HCT116 (cell line): ENCODE data around the gene LMBRD1.

Experiments
- CEBPB ChIP-seq: IDR thresholded peaks from 2 replicates; pipeline ENCODE4 v1.6.1; 2012; ENCODE audit warnings: low read depth
- CTCF ChIP-seq, 3 experiments: fragments of 200-600 bp in 1 of 3; sonication (generic) in 1 of 3; IDR thresholded peaks in 2 of 3; conservative IDR thresholded peaks in 1 of 3; 2 replicates each; pipeline ENCODE4 v1.5.1; 2012 to 2017; ENCODE audit warnings: low read depth in 2 of 3, low read length in 2 of 3, antibody characterized with exemption in 1 of 3, borderline replicate concordance in 1 of 3, control low read depth in 1 of 3, mild to moderate bottlenecking in 1 of 3, mixed read lengths in 1 of 3, mixed run types in 1 of 3, moderate library complexity in 1 of 3; ENCODE audit not compliant: insufficient read depth in 1 of 3
- ELF1 ChIP-seq: IDR thresholded peaks from 2 replicates; pipeline ENCODE4 v1.6.1; 2012; ENCODE audit warnings: low read depth, borderline replicate concordance
- EZH2phosphoT487 ChIP-seq: fragments of 200-600 bp; IDR thresholded peaks from 2 replicates; pipeline ENCODE4 v1.6.1; 2018; ENCODE audit warnings: antibody characterized with exemption, borderline replicate concordance
- POLR2A ChIP-seq: IDR thresholded peaks from 2 replicates; pipeline ENCODE4 v1.7.0; 2011; ENCODE audit warnings: borderline replicate concordance; ENCODE audit not compliant: insufficient read depth, insufficient read length; ENCODE audit errors: extremely low read depth
- POLR2AphosphoS5 ChIP-seq: IDR thresholded peaks from 2 replicates; pipeline ENCODE4 v1.6.1; 2011; ENCODE audit warnings: mild to moderate bottlenecking, low read depth, low read length, moderate library complexity
- RAD21 ChIP-seq: IDR thresholded peaks from 2 replicates; pipeline ENCODE4 v1.6.1; 2012; ENCODE audit warnings: low read depth, mild to moderate bottlenecking
- REST ChIP-seq: IDR thresholded peaks from 2 replicates; pipeline ENCODE4 v1.6.1; 2012; ENCODE audit warnings: low read depth
- SRF ChIP-seq: IDR thresholded peaks from 2 replicates; pipeline ENCODE4 v1.6.1; 2012; ENCODE audit warnings: low read depth
- TCF7L2 ChIP-seq: IDR thresholded peaks from 2 replicates; pipeline ENCODE4 v1.7.0; 2011; ENCODE audit warnings: borderline replicate concordance, inconsistent platforms; ENCODE audit not compliant: insufficient read depth, insufficient read length; ENCODE audit errors: extremely low read depth
- TF ChIP-seq, protein P1 (sequence below): IDR thresholded peaks from 2 replicates; pipeline ENCODE4 v1.6.1; 2012

DNA sequence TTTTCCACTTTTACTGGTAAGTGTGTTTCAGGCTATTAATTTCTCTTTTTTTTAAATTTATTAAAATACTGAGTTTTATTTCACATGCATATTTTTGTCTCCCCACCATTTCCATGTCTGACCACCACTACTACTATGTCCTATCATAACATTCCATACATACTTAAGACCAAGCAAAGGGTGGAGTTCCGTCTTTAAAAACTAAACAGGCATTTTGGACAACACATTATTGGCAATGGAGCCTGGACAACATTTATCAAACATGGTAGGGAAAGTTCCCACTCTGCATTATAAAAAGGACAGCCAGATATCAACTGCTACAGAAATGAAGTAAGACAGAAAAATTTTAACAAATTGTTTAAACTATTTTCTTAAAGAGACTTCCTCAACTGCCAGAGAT, 91.9 kb downstream of the LMBRD1 start:
- TF ChIP-seq REST (no peak), CTCF (IDR thresholded peaks at IDR 0.05 in 2 of 3, conservative IDR thresholded peaks at IDR 0.05 in 1 of 3; ENCODE audit: borderline replicate concordance in 1 of 3, insufficient read depth in 1 of 3, low read depth in 2 of 3, low read length in 2 of 3) (no peak), POLR2A (no peak), POLR2AphosphoS5 (no peak), EZH2phosphoT487 (no peak), SRF (no peak), CEBPB (no peak), ELF1 (no peak), RAD21 (no peak), TCF7L2 (no peak)
- TF ChIP-seq, protein P1, sequence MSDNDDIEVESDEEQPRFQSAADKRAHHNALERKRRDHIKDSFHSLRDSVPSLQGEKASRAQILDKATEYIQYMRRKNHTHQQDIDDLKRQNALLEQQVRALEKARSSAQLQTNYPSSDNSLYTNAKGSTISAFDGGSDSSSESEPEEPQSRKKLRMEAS = no peak
